Measurements from ENCODE around the gene OR1J4.
"Not testable (repeated sequence)": the region's sequence is repeated elsewhere in the genome, so short reads cannot be mapped to it uniquely, and the experiment has no call there.

Gene OR1J4

GRCh38 chr9:122518841-122519240 is at the start of gene OR1J4:
OR1J4 (plus strand) TSS chr9:122519141; CDS start chr9:122519141, 0 bp downstream.
- in situ Hi-C loops (cut with MboI; ENCODE audit: low sequenced_read_pairs): no loop called here

GRCh38 chr9:122474561-122474960 is 44.4 kb upstream of the OR1J4 start:
- in situ Hi-C loops (cut with MboI; ENCODE audit: low sequenced_read_pairs): loop anchor here (25.0 kb wide), 1 partner anchor 888 kb away; the partner anchor contains the start of gene CRB2

GRCh38 chr9:122475717-122476116 is 43.2 kb upstream of the OR1J4 start:
- in situ Hi-C loops (cut with MboI; ENCODE audit: low sequenced_read_pairs): no loop called here

- in situ Hi-C loops (cut with MboI; ENCODE audit: low sequenced_read_pairs): no loop called here
Measured at GRCh38 chr9:122477346-122477745, 41.6 kb upstream of the OR1J4 start.

GRCh38 chr9:122477826-122478225 is 41.1 kb upstream of the OR1J4 start, which contains the start of gene OR1J1:
OR1J1 (minus strand) TSS chr9:122477926; CDS start chr9:122477926, 0 bp downstream.
- in situ Hi-C loops (cut with MboI; ENCODE audit: low sequenced_read_pairs): no loop called here

GRCh38 chr9:122479062-122479461 is 39.9 kb upstream of the OR1J4 start:
- in situ Hi-C loops (cut with MboI; ENCODE audit: low sequenced_read_pairs): no loop called here

GRCh38 chr9:122498883-122499288 is 20.1 kb upstream of the OR1J4 start:
- in situ Hi-C loops (cut with MboI; ENCODE audit: low sequenced_read_pairs): no loop called here

- in situ Hi-C loops (cut with MboI; ENCODE audit: low sequenced_read_pairs): no loop called here
Measured at GRCh38 chr9:122506964-122507363, 12.0 kb upstream of the OR1J4 start.

- in situ Hi-C loops (cut with MboI; ENCODE audit: low sequenced_read_pairs): no loop called here
Measured at GRCh38 chr9:122510502-122510901, 8.4 kb upstream of the OR1J4 start, which contains the start of gene OR1J2. OR1J2 (plus strand) TSS chr9:122510802; CDS start chr9:122510802, 0 bp downstream.

GRCh38 chr9:122518226-122518625 is 715 bp upstream of the OR1J4 start:
- in situ Hi-C loops (cut with MboI; ENCODE audit: low sequenced_read_pairs): no loop called here

GRCh38 chr9:122519376-122519775 is 435 bp downstream of the OR1J4 start:
- in situ Hi-C loops (cut with MboI; ENCODE audit: low sequenced_read_pairs): no loop called here

- in situ Hi-C loops (cut with MboI; ENCODE audit: low sequenced_read_pairs): no loop called here
Measured at GRCh38 chr9:122526602-122527001, 7.7 kb downstream of the OR1J4 start.

GRCh38 chr9:122527193-122527592 is 8.3 kb downstream of the OR1J4 start, which contains the start of gene OR1N1:
OR1N1 (minus strand) TSS chr9:122527293; CDS start chr9:122527293, 0 bp downstream.
- in situ Hi-C loops (cut with MboI; ENCODE audit: low sequenced_read_pairs): no loop called here

- in situ Hi-C loops (cut with MboI; ENCODE audit: low sequenced_read_pairs): not testable (repeated sequence)
Measured at GRCh38 chr9:122531157-122531556, 12.2 kb downstream of the OR1J4 start.

GRCh38 chr9:122536134-122536533 is 17.2 kb downstream of the OR1J4 start:
- in situ Hi-C loops (cut with MboI; ENCODE audit: low sequenced_read_pairs): no loop called here

GRCh38 chr9:122537066-122537465 is 18.1 kb downstream of the OR1J4 start:
- in situ Hi-C loops (cut with MboI; ENCODE audit: low sequenced_read_pairs): not testable (repeated sequence)

- in situ Hi-C loops (cut with MboI; ENCODE audit: low sequenced_read_pairs): no loop called here
Measured at GRCh38 chr9:122538757-122539156, 19.8 kb downstream of the OR1J4 start.

- in situ Hi-C loops (cut with MboI; ENCODE audit: low sequenced_read_pairs): no loop called here
Measured at GRCh38 chr9:122546196-122546595, 27.3 kb downstream of the OR1J4 start.

- in situ Hi-C loops (cut with MboI; ENCODE audit: low sequenced_read_pairs): no loop called here
Measured at GRCh38 chr9:122551371-122551770, 32.4 kb downstream of the OR1J4 start.

GRCh38 chr9:122552812-122553211 is 33.9 kb downstream of the OR1J4 start, which contains the start of gene OR1N2:
OR1N2 (plus strand) TSS chr9:122553112; CDS start chr9:122553212, 100 bp downstream.
- in situ Hi-C loops (cut with MboI; ENCODE audit: low sequenced_read_pairs): no loop called here

GRCh38 chr9:122561446-122561845 is 42.5 kb downstream of the OR1J4 start:
- in situ Hi-C loops (cut with MboI; ENCODE audit: low sequenced_read_pairs): no loop called here

- in situ Hi-C loops (cut with MboI; ENCODE audit: low sequenced_read_pairs): no loop called here
Measured at GRCh38 chr9:122562134-122562760, 43.3 kb downstream of the OR1J4 start.

GRCh38 chr9:122567901-122568300 is 49.0 kb downstream of the OR1J4 start:
- in situ Hi-C loops (cut with MboI; ENCODE audit: low sequenced_read_pairs): no loop called here

Measured in HL-60/S4 treated with retinoic acid at 250 ng/mL for 4 days and 3 days (cell line).